Gastroesophageal sphincter (tissue), 4 donors: ENCODE data around the gene RGS5. TPM values are rescaled to one million over a fixed set of nuclear protein-coding genes. Genes with fewer than 3 reads are reported as not detected.
A peak's percentile ranks its signal among the peaks of the same experiment; 100 is the strongest.

ENCODE experiments used
- ATAC-seq: fragments of 150-250 bp; one replicate; pipeline ENCODE4 v1.9.1; 2016; ENCODE audit warnings: mild to moderate bottlenecking, moderate library complexity
- H3K27ac ChIP-seq, 4 donors: fragments of 200-600 bp; sonication (generic) in 3 of 4; 1 replicate in 3 of 4; 2 replicates in 1 of 4; pipeline ENCODE4 v1.5.1; 2016 to 2019
- H3K27me3 ChIP-seq: fragments of 200-600 bp; sonication (generic); one replicate; pipeline ENCODE4 v1.5.1; 2019
- H3K36me3 ChIP-seq, 2 donors: fragments of 200-600 bp; sonication (generic); one replicate each; pipeline ENCODE4 v1.5.1; 2019; ENCODE audit warnings: control low read depth in 1 of 2
- H3K4me1 ChIP-seq, 3 donors: fragments of 200-600 bp; sonication (generic); 1 replicate in 2 of 3; 2 replicates in 1 of 3; pipeline ENCODE4 v1.5.1; 2016 to 2019; ENCODE audit warnings: control low read depth in 2 of 3
- H3K4me3 ChIP-seq, 2 donors: fragments of 200-600 bp; sonication (generic); one replicate each; pipeline ENCODE4 v1.5.1; 2019; ENCODE audit warnings: mild to moderate bottlenecking in 1 of 2, moderate library complexity in 1 of 2
- H3K9me3 ChIP-seq, 3 donors: fragments of 200-600 bp; sonication (generic); one replicate each; pipeline ENCODE4 v1.5.1; 2017 to 2019; ENCODE audit warnings: control low read depth in 2 of 3
- EP300 ChIP-seq: sonication (generic); formaldehyde crosslinking; IDR thresholded peaks from one replicate; pipeline ENCODE4 v1.6.1; 2017; ENCODE audit warnings: antibody characterized with exemption, mild to moderate bottlenecking
- POLR2A ChIP-seq, 2 donors: fragments of 450-650 bp; IDR thresholded peaks; one replicate each; pipeline ENCODE4 v1.6.1; 2017; ENCODE audit warnings: antibody characterized with exemption in 2 of 2, mild to moderate bottlenecking in 2 of 2, moderate library complexity in 1 of 2
- POLR2AphosphoS5 ChIP-seq: sonication (generic); formaldehyde crosslinking; IDR thresholded peaks from one replicate; pipeline ENCODE4 v1.6.1; 2017; ENCODE audit warnings: antibody characterized with exemption
- WGBS, 2 donors: methylation state at CpG; one replicate each; pipeline ENCODE4 v1.1.5; 2018; ENCODE audit warnings: low coverage in 1 of 2; 5-methylcytosine and 5-hydroxymethylcytosine counted together
- total RNA-seq, 4 donors: library from RNA; depleted of rRNA; stranded (reverse); fragments of >200 nt; gene quantifications; one replicate each; pipeline ENCODE4 v1.1.0, GENCODE V29; 2016
- TF ChIP-seq, protein P1 (sequence below), 4 experiments: fragments of 200-600 bp in 2 of 4; fragments of 450-650 bp in 2 of 4; sonication (generic) in 1 of 4; IDR thresholded peaks; one replicate each; pipeline ENCODE4 v1.5.1; 2017 to 2019; ENCODE audit warnings: antibody characterized with exemption in 4 of 4, mild to moderate bottlenecking in 2 of 4, moderate library complexity in 2 of 4

RGS5 gene
- total RNA-seq, 4 donors from 2014 or later: 267 to 427 (median 386) TPM

DNA sequence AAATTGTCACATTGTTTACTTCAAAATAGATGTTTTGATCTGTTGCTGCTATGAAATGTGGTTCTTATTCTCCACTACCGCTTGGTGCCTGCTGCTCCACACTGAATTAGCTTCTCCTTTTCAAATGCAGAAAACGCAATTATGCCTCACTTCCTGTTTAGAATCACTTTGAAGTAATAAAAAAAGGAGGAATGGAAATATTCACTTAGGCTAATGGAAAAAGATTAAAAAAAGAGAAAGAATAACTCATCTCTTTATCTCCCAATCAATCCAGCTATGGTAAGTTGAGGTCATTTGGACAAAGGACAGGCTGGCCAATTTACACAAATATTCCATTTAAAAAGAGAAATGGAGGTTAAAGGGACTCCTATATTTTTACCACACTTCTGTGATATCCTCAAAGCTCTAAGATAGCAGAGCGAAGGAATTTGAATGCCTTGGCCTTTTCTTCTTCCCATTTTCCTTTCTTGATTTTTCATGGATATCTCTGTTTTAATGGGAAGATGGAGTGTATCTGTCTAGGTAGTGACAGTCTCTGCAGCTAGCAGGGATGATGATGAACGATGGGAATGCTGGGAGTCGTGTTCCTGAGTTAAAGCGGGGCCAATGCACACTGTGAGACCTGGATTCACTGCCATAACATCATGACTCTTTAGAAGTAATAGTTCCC, 35.7 kb downstream of the RGS5 start:
- H3K4me1 ChIP-seq: peaks cover 0 to 79% (median 11%) of the 10 kb centered on the region in 3 donors
- WGBS, 2 donors: 39 to 69% methylated on average over 3 to 6 of the region's 6 CpGs
- H3K36me3 ChIP-seq: no peaks in the 10 kb centered on the region
- H3K9me3 ChIP-seq: no peaks in the 10 kb centered on the region
- no peak for TF ChIP-seq EP300
- TF ChIP-seq, protein P1, sequence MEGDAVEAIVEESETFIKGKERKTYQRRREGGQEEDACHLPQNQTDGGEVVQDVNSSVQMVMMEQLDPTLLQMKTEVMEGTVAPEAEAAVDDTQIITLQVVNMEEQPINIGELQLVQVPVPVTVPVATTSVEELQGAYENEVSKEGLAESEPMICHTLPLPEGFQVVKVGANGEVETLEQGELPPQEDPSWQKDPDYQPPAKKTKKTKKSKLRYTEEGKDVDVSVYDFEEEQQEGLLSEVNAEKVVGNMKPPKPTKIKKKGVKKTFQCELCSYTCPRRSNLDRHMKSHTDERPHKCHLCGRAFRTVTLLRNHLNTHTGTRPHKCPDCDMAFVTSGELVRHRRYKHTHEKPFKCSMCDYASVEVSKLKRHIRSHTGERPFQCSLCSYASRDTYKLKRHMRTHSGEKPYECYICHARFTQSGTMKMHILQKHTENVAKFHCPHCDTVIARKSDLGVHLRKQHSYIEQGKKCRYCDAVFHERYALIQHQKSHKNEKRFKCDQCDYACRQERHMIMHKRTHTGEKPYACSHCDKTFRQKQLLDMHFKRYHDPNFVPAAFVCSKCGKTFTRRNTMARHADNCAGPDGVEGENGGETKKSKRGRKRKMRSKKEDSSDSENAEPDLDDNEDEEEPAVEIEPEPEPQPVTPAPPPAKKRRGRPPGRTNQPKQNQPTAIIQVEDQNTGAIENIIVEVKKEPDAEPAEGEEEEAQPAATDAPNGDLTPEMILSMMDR (IDR thresholded peaks at IDR 0.05): no peak
- no peak overlapping the region for H3K4me3 ChIP-seq
- peak overlapping the region; percentile 47 to 69 (median 62) for H3K27ac ChIP-seq
- no peaks in the 10 kb centered on the region for H3K27me3 ChIP-seq
- no peak for ATAC-seq

DNA sequence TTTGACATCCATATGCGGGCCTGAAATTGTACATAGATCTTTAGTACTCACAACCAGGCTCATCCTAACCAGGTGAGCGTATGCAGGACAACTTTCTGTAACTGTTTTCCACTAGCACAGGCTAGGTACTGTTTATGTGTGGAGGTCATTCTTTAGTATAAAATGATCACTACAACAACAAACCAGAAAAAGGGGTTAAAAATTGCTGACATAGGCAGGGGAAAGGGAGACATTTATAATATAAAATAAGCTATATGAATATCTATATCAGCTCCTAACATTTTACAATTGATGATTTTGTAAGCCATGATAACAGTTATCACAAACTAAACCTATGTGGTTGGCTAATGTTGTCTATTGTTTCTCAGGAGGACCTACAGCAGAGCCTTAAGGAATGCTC, 37.6 kb downstream of the RGS5 start:
- Histone ChIP-seq H3K27ac (peak overlapping the region in 1 of 4 donors; percentile 13), H3K4me3 (no peak overlapping the region), H3K36me3 (no peaks in the 10 kb centered on the region), H3K4me1 (peaks cover 0 to 63% (median 6%) of the 10 kb centered on the region in 3 donors), H3K27me3 (no peaks in the 10 kb centered on the region), H3K9me3 (no peaks in the 10 kb centered on the region)
- TF ChIP-seq POLR2AphosphoS5: no peak
- TF ChIP-seq, protein P1 (IDR thresholded peaks at IDR 0.05): no peak
- TF ChIP-seq EP300: no peak
- no peak for TF ChIP-seq POLR2A (IDR thresholded peaks at IDR 0.05)
- ATAC-seq: no peak
- 100% methylated on average over 2 of the region's 2 CpGs; no CpG with 5 or more reads in 1 of the 2 donors for WGBS, 2 donors

DNA sequence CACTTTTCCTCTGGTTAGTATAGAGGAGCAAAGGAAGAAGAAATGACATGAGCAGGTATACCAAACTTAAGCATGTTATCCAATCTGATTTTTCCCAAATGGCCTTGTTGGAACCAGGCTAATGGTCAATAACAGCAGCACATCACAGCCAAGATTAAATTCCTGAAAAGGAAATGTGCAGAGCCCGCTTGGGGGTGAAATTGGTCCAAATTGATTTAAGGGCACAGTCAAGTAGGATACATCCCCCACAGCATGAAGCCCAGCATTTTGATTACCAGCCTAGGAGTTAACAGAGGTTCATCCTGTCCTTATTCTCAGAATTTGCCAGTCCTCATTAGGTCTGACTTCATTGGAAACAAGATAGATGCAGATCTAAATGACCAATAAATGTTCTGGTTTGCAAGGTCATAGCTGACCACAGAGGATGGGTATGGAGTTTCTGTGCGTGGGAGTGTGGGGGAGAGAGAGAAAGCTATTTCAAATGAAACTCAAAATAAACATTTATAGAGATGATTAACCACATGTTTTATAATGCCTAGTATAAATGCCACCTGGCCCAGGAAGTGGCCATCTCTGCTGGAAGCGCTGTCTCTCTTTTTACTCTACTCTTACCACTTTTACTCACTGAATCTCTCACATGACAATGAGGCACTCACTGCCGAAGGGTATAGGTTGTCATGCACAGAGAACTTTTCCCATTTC, 38.7 kb downstream of the RGS5 start:
- Histone ChIP-seq H3K27me3 (no peaks in the 10 kb centered on the region), H3K4me1 (peaks cover 0 to 57% (median 6%) of the 10 kb centered on the region in 3 donors)
- WGBS, 2 donors: 45 to 66% methylated on average over 2 to 4 of the region's 4 CpGs

DNA sequence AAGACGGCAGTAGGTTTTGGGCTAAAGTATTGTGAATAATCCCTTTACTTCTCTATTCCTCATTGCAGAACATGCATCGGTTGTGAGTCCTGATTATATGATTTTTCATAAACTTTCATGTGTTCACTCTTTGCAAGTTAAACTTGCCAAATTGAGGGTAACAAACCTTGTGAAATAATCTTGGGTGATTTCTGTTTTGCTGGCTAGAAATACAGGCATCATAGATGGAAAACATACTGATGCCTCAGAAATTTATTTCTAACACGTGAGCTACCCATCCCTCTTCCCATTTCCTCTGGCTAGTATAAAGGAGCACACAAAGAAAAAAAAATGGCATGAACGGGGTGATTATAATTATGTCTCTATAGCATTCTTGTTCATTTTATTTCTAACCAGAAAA, 39.6 kb downstream of the RGS5 start:
- no peak for TF ChIP-seq EP300
- TF ChIP-seq POLR2A (IDR thresholded peaks at IDR 0.05): no peak
- no peak for TF ChIP-seq POLR2AphosphoS5
- H3K36me3 ChIP-seq: no peaks in the 10 kb centered on the region
- H3K27ac ChIP-seq: peak overlapping the region in 3 of 4 donors; percentile 14 to 42 (median 34)
- ATAC-seq: no peak
- H3K4me1 ChIP-seq: peaks cover 0 to 50% (median 6%) of the 10 kb centered on the region in 3 donors
- no peaks in the 10 kb centered on the region for H3K9me3 ChIP-seq
- H3K4me3 ChIP-seq: peak overlapping the region in 1 of 2 donors; percentile 17
- WGBS, 2 donors: 15 to 27% methylated on average over 4 of the region's 4 CpGs
- no peaks in the 10 kb centered on the region for H3K27me3 ChIP-seq

More for the DNA sequence above, 38.7 kb downstream of the RGS5 start:
- no peak for ATAC-seq
- no peaks in the 10 kb centered on the region for H3K9me3 ChIP-seq
- H3K27ac ChIP-seq: peak overlapping the region in 2 of 4 donors; percentile 34 to 42
- H3K36me3 ChIP-seq: no peaks in the 10 kb centered on the region
- TF ChIP-seq POLR2A (IDR thresholded peaks at IDR 0.05): no peak
- peak; percentile 55 for TF ChIP-seq POLR2AphosphoS5
- H3K4me3 ChIP-seq: no peak overlapping the region

DNA sequence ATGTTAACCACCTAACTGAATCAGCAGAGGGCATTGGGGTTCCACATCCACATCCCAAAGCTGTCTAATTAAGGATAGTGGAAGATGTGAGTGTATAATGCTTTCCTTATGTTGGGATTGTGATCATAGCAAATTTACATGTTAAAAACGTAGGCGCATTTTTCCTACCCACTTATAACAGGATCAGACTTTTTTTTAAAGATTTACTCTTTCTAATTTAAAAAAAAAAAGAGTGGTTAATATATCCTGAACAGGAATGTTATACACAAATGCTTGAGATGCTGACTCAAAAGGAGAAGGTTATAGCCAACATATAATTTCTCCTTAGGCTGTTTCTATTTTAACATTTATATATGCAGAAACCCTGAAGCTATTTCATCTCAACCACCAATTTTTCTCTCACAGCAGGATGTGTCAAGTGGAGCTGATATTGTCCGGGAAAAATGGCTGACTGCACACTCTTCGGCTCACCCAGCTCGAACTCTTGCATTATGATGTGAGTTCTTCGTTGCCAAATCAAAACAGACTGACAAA, 40.3 kb downstream of the RGS5 start:
- H3K4me3 ChIP-seq: peak overlapping the region in 1 of 2 donors; percentile 17
- WGBS, 2 donors: 29 to 37% methylated on average over 6 of the region's 6 CpGs
- peak overlapping the region in 2 of 4 donors; percentile 34 to 42 for H3K27ac ChIP-seq

More for the DNA sequence above, 40.3 kb downstream of the RGS5 start:
- no peaks in the 10 kb centered on the region for H3K27me3 ChIP-seq
- TF ChIP-seq POLR2AphosphoS5 (peak; percentile 15), EP300 (no peak)
- TF ChIP-seq, protein P1 (IDR thresholded peaks at IDR 0.05): no peak
- H3K4me1 ChIP-seq: peaks cover 0 to 43% (median 6%) of the 10 kb centered on the region in 3 donors
- H3K36me3 ChIP-seq: no peaks in the 10 kb centered on the region
- no peaks in the 10 kb centered on the region for H3K9me3 ChIP-seq
- no peak for ATAC-seq
